Spleen (tissue), 11 donors: Measurements from ENCODE around the gene IRS2. TPM values are rescaled to one million over a fixed set of nuclear protein-coding genes. Genes with fewer than 3 reads are reported as not detected.

Source experiments
- DNase-seq: peaks from one replicate; pipeline ENCODE4 v3.0.0-alpha.2; 2020
- H3K27ac ChIP-seq, 8 donors: fragments of 200-600 bp; sonication (generic) in 7 of 8; 1 replicate in 4 of 8; 2 replicates in 4 of 8; pipeline versions ENCODE4 v1.5.0 to v1.8.0; 2016 to 2021; ENCODE audit warnings: inconsistent platforms in 4 of 8, mild to moderate bottlenecking in 4 of 8, moderate library complexity in 1 of 8
- H3K27me3 ChIP-seq, 7 donors: fragments of 200-600 bp; sonication (generic) in 6 of 7; replicated peaks in 1 of 7; 1 replicate in 4 of 7; 2 replicates in 3 of 7; pipeline versions ENCODE4 v1.5.0 to v1.8.0; 2016 to 2021; ENCODE audit warnings: inconsistent platforms in 3 of 7, mild to moderate bottlenecking in 1 of 7
- H3K36me3 ChIP-seq, 6 donors: fragments of 200-600 bp; sonication (generic) in 5 of 6; 1 replicate in 4 of 6; 2 replicates in 2 of 6; pipeline versions ENCODE4 v1.5.0 to v1.8.0; 2016 to 2021; ENCODE audit warnings: inconsistent platforms in 2 of 6
- H3K4me1 ChIP-seq, 6 donors: fragments of 200-600 bp; sonication (generic) in 5 of 6; 1 replicate in 3 of 6; 2 replicates in 3 of 6; pipeline versions ENCODE4 v1.5.0 to v1.8.0; 2016 to 2021; ENCODE audit warnings: inconsistent platforms in 3 of 6
- H3K4me3 ChIP-seq, 8 donors: fragments of 200-600 bp; sonication (generic) in 7 of 8; 1 replicate in 4 of 8; 2 replicates in 4 of 8; pipeline versions ENCODE4 v1.5.0 to v1.8.0; 2016 to 2021; ENCODE audit warnings: inconsistent platforms in 4 of 8, mild to moderate bottlenecking in 4 of 8, moderate library complexity in 2 of 8
- H3K9me3 ChIP-seq, 8 donors: fragments of 200-600 bp; sonication (generic) in 7 of 8; 1 replicate in 4 of 8; 2 replicates in 4 of 8; pipeline versions ENCODE4 v1.5.0 to v1.8.0; 2016 to 2021; ENCODE audit warnings: inconsistent platforms in 4 of 8
- POLR2A ChIP-seq, 3 donors: fragments of 450-650 bp; IDR thresholded peaks; one replicate each; pipeline ENCODE4 v1.5.1; 2017; ENCODE audit warnings: antibody characterized with exemption in 3 of 3, mild to moderate bottlenecking in 1 of 3
- POLR2AphosphoS5 ChIP-seq, 3 donors: sonication (generic); formaldehyde crosslinking; IDR thresholded peaks; one replicate each; pipeline ENCODE4 v1.5.1; 2017; ENCODE audit warnings: antibody characterized with exemption in 3 of 3
- WGBS, 5 donors: extraction: QIAGEN DNeasy Blood & Tissue Kit in 3 of 5; methylation state at CpG; one replicate each; pipeline versions ENCODE4 v1.1.5 to v1.1.7; 2013 to 2018; 5-methylcytosine and 5-hydroxymethylcytosine counted together
- intact Hi-C: fragments of 100-400 bp; cut with DNase I; formaldehyde crosslinking; loops from one replicate; pipeline ENCODE4 v1.15.0; 2023; ENCODE audit warnings: low total_unique reads
- polyA plus RNA-seq, 3 donors: library from polyadenylated mRNA; stranded (reverse); fragments of 200-250 nt; gene quantifications; one replicate each; pipeline ENCODE4 v1.2.1, GENCODE V29; 2013
- total RNA-seq, 7 donors: library from RNA; depleted of rRNA in 3 of 7; stranded (reverse); fragments of >200 nt in 3 of 7; fragmentation: NEBNext Ultra II Directional in 4 of 7; extraction: Animal tissue kit (Norgen Biotek cat#: 25700) in 4 of 7; gene quantifications; one replicate each; pipeline versions ENCODE4 v1.1.0 to v1.2.1, GENCODE V29; 2016 to 2021
- TF ChIP-seq, protein P1 (sequence below), 11 experiments: fragments of 200-600 bp in 7 of 11; fragments of 450-650 bp in 4 of 11; sonication (generic) in 4 of 11; IDR thresholded peaks in 8 of 11; conservative IDR thresholded peaks in 3 of 11; 1 replicate in 7 of 11; 2 replicates in 4 of 11; pipeline versions ENCODE4 v1.4.0 to v1.8.0; 2016 to 2021; ENCODE audit warnings: antibody characterized with exemption in 11 of 11, inconsistent platforms in 4 of 11, mild to moderate bottlenecking in 1 of 11
- donor health status: healthy with polysubstance abuse.
- donor health status: DM: no; HTN: no; CAD: no; lungs with moderate emphysema.
- donor health status: DM: no; HTN: no; CAD: no.
- donor health status: Bipolar disorder and iron deficiency.
- donor health status: healthy.
- donor health status: DM: no; HTN: no; CAD: no.
- donor health status: DM: yes; HTN: yes; CAD: no.

The IRS2 gene
- total and polyA plus RNA-seq, 10 donors, result 1.4 to 31.3 (median 13.5) TPM

DNA sequence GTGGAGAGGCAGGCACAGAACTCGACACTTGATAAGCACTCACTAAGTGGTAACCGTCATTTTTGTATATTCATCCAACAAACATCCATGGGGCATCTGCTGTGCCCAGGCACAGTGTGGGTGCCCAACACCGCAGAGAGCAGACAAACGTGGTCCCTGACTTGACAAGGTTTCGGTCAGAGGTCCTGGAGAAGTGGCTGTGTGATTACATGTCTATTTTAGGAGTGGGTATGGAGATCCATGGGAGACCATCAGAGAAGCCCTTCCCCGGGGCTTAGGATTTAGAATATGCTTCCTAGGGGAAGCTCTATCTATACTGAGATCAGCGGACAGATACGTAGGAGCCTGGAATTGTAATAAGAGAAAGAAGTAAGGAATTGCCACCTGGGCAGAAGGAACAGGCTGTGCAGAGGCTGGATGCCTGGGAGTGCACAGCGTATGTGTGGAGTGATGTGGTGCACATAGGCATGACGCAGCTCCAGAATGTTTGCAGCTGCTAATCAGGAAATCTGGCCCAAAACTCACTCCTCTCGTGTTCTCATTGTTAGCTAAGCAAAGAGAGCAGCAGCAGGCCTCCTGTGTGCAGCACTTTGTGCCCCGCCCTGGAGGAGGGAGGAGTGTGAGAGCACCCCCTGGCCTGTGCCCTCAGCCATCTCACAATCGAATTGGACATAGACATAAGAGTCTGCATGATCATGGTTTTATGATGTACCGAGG lies 23.0 kb upstream of the IRS2 start:
- TF ChIP-seq, protein P1, sequence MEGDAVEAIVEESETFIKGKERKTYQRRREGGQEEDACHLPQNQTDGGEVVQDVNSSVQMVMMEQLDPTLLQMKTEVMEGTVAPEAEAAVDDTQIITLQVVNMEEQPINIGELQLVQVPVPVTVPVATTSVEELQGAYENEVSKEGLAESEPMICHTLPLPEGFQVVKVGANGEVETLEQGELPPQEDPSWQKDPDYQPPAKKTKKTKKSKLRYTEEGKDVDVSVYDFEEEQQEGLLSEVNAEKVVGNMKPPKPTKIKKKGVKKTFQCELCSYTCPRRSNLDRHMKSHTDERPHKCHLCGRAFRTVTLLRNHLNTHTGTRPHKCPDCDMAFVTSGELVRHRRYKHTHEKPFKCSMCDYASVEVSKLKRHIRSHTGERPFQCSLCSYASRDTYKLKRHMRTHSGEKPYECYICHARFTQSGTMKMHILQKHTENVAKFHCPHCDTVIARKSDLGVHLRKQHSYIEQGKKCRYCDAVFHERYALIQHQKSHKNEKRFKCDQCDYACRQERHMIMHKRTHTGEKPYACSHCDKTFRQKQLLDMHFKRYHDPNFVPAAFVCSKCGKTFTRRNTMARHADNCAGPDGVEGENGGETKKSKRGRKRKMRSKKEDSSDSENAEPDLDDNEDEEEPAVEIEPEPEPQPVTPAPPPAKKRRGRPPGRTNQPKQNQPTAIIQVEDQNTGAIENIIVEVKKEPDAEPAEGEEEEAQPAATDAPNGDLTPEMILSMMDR (IDR thresholded peaks at IDR 0.05 in 8 of 11, conservative IDR thresholded peaks at IDR 0.05 in 3 of 11), result no peak
- TF ChIP-seq POLR2AphosphoS5 (IDR thresholded peaks at IDR 0.05), result no peak
- TF ChIP-seq POLR2A (IDR thresholded peaks at IDR 0.05), result no peak
- Histone ChIP-seq H3K27me3 (peaks cover 0 to 42% (median 4%) of the 10 kb centered on the region in 7 donors), H3K4me1 (no peaks in the 10 kb centered on the region), H3K27ac (no peak overlapping the region), H3K9me3 (no peaks in the 10 kb centered on the region), H3K4me3 (no peak overlapping the region), H3K36me3 (no peaks in the 10 kb centered on the region)
- intact Hi-C loops, result no loop called here
- WGBS, 5 donors, result 70 to 85% (median 78%) methylated on average over 13 to 14 of the region's 14 CpGs
- no peak for DNase-seq

DNA sequence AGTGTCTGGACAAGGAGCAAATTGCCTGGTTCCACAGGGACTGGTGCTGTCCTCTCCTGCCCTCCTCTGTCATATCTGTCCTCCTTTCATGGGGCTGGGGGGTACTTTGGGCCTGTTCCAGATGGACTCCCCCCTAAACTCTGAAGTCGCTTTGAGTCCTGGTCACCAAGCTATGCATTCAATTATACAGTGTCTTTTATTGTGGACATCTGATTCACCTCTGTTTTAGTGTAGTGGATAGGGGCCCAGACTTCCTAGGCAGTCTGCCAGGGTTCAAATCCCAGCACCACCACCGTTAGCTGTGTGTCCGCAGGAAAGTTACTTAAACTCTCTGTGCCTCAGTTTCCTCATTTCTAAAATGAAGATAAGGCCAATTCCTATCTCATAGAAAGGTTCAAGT lies 21.0 kb upstream of the IRS2 start:
- peaks cover 0 to 37% (median 4%) of the 10 kb centered on the region in 7 donors for H3K27me3 ChIP-seq
- no peaks in the 10 kb centered on the region for H3K9me3 ChIP-seq
- WGBS, 5 donors, result 81 to 93% (median 88%) methylated on average over 3 of the region's 3 CpGs
- H3K4me3 ChIP-seq, result no peak overlapping the region
- no peaks in the 10 kb centered on the region for H3K36me3 ChIP-seq
- DNase-seq, result no peak
- no peaks in the 10 kb centered on the region for H3K4me1 ChIP-seq
- H3K27ac ChIP-seq, result no peak overlapping the region
- no peak for TF ChIP-seq POLR2A (IDR thresholded peaks at IDR 0.05)
- TF ChIP-seq, protein P1 (IDR thresholded peaks at IDR 0.05 in 8 of 11, conservative IDR thresholded peaks at IDR 0.05 in 3 of 11), result no peak
- TF ChIP-seq POLR2AphosphoS5 (IDR thresholded peaks at IDR 0.05), result no peak
- intact Hi-C loops, result no loop called here

DNA sequence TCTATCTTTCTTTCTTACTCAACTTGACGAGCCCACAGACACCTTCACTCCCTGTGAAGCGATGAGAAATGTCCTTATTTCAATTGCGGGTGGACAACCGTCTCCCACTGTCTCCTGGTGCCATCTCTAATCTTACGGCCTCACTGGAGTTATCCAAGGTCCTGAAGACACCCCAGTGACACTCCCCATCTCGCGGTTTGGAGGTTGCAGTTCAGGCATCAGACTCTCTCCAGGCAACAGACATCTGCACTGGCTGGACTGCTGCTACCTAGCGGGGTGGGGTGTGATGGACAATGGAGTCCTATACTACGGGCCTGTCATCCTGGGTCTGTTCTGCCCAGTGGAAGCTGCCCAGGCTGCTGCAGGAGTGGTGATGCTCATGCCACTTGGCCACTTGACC lies 18.3 kb upstream of the IRS2 start:
- WGBS, 5 donors, result 76 to 87% (median 80%) methylated on average over 7 to 9 of the region's 9 CpGs
- no peaks in the 10 kb centered on the region for H3K4me1 ChIP-seq
- intact Hi-C loops, result no loop called here
- H3K9me3 ChIP-seq, result no peaks in the 10 kb centered on the region
- H3K27ac ChIP-seq, result no peak overlapping the region
- no peak for DNase-seq
- TF ChIP-seq POLR2AphosphoS5 (IDR thresholded peaks at IDR 0.05), result no peak
- TF ChIP-seq, protein P1 (IDR thresholded peaks at IDR 0.05 in 8 of 11, conservative IDR thresholded peaks at IDR 0.05 in 3 of 11), result no peak
- no peak for TF ChIP-seq POLR2A (IDR thresholded peaks at IDR 0.05)
- H3K36me3 ChIP-seq, result no peaks in the 10 kb centered on the region
- peaks cover 0 to 18% (median 0%) of the 10 kb centered on the region in 7 donors for H3K27me3 ChIP-seq
- H3K4me3 ChIP-seq, result no peak overlapping the region

DNA sequence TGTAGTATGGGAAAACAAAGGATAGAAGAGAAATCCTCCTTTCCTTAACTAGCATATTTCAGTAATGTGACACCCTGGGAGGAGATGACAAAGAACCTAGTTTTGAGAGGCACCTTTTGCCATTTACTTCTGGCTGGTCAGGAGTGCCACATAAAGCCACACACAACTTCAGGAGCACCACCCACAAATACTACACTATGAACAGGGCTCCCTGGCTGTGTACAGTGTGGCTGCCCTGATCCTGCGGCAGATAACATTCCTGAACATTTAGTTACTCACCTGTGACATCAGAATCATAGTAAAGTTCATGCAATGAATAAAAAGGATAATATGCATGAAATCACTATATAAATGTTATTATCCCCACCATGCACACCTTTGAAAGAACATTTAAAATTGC lies 17.4 kb upstream of the IRS2 start:
- Histone ChIP-seq H3K9me3 (no peaks in the 10 kb centered on the region), H3K27ac (no peak overlapping the region), H3K4me1 (no peaks in the 10 kb centered on the region), H3K27me3 (peaks cover 0 to 18% (median 0%) of the 10 kb centered on the region in 7 donors), H3K36me3 (no peaks in the 10 kb centered on the region), H3K4me3 (no peak overlapping the region)
- intact Hi-C loops, result no loop called here
- TF ChIP-seq POLR2A (IDR thresholded peaks at IDR 0.05), result no peak
- TF ChIP-seq, protein P1 (IDR thresholded peaks at IDR 0.05 in 8 of 11, conservative IDR thresholded peaks at IDR 0.05 in 3 of 11), result no peak
- no peak for TF ChIP-seq POLR2AphosphoS5 (IDR thresholded peaks at IDR 0.05)
- no peak for DNase-seq
- WGBS, 5 donors, result 88 to 94% (median 92%) methylated on average over 1 of the region's 1 CpG
